Nephron progenitor cell (in vitro differentiated cells): ENCODE measurements around the gene LAMTOR1.

Experiments
- DNase-seq: peaks from one replicate; pipeline ENCODE4 v3.0.0; 2021
- H3K27ac Mint-ChIP-seq: 2 replicates; pipeline ENCODE4 v1.8.0; 2021; ENCODE audit warnings: mild to moderate bottlenecking, moderate library complexity, mixed read lengths
- H3K27me3 Mint-ChIP-seq: 2 replicates; pipeline ENCODE4 v1.8.0; 2021; ENCODE audit warnings: mild to moderate bottlenecking, low read depth, mixed read lengths; ENCODE audit not compliant: poor library complexity
- H3K36me3 Mint-ChIP-seq: 2 replicates; pipeline ENCODE4 v1.8.0; 2021; ENCODE audit warnings: low read depth, mixed read lengths
- H3K4me1 Mint-ChIP-seq: 2 replicates; pipeline ENCODE4 v1.8.0; 2021; ENCODE audit warnings: mixed read lengths
- H3K4me3 Mint-ChIP-seq: 2 replicates; pipeline ENCODE4 v1.8.0; 2021; ENCODE audit warnings: mild to moderate bottlenecking, moderate library complexity, mixed read lengths
- H3K9me3 Mint-ChIP-seq: 2 replicates; pipeline ENCODE4 v1.8.0; 2021; ENCODE audit warnings: mild to moderate bottlenecking, moderate library complexity, mixed read lengths
- CTCF ChIP-seq: fragments of 200-600 bp; sonication (generic); IDR thresholded peaks from 2 replicates; pipeline ENCODE4 v1.5.0; 2021; ENCODE audit warnings: antibody characterized with exemption

Gene LAMTOR1

GRCh38 chr11:72075756-72076155, 27.3 kb downstream of the LAMTOR1 start:
- Mint-ChIP-seq H3K27me3 (peaks cover 4% of the 10 kb centered on the region), H3K4me3 (no peak overlapping the region), H3K9me3 (no peaks in the 10 kb centered on the region), H3K27ac (no peak overlapping the region), H3K4me1 (peaks cover 54% of the 10 kb centered on the region), H3K36me3 (peaks cover 28% of the 10 kb centered on the region)
- TF ChIP-seq CTCF = no peak
- no peak for DNase-seq

- no peak for DNase-seq
- H3K4me1 Mint-ChIP-seq = peaks cover 57% of the 10 kb centered on the region
- H3K4me3 Mint-ChIP-seq = no peak overlapping the region
- H3K9me3 Mint-ChIP-seq = no peaks in the 10 kb centered on the region
- H3K27ac Mint-ChIP-seq = no peak overlapping the region
- H3K27me3 Mint-ChIP-seq = peaks cover 4% of the 10 kb centered on the region
- H3K36me3 Mint-ChIP-seq = peaks cover 28% of the 10 kb centered on the region
- no peak for TF ChIP-seq CTCF
Measured at GRCh38 chr11:72075109-72075508, 28.0 kb downstream of the LAMTOR1 start.

GRCh38 chr11:72072348-72072747, 30.7 kb downstream of the LAMTOR1 start:
- Mint-ChIP-seq H3K36me3 (peaks cover 42% of the 10 kb centered on the region), H3K27ac (peak overlapping the region; percentile 94), H3K27me3 (peaks cover 4% of the 10 kb centered on the region), H3K4me1 (peaks cover 54% of the 10 kb centered on the region), H3K4me3 (no peak overlapping the region), H3K9me3 (no peaks in the 10 kb centered on the region)
- DNase-seq = no peak
- TF ChIP-seq CTCF = no peak

- peak overlapping the region; percentile 94 for H3K27ac Mint-ChIP-seq
- TF ChIP-seq CTCF = no peak
- peaks cover 31% of the 10 kb centered on the region for H3K36me3 Mint-ChIP-seq
- H3K4me3 Mint-ChIP-seq = peak overlapping the region; percentile 4
- peaks cover 47% of the 10 kb centered on the region for H3K4me1 Mint-ChIP-seq
- H3K9me3 Mint-ChIP-seq = no peaks in the 10 kb centered on the region
- peaks cover 4% of the 10 kb centered on the region for H3K27me3 Mint-ChIP-seq
- DNase-seq = no peak
Measured at GRCh38 chr11:72070491-72070890, 32.6 kb downstream of the LAMTOR1 start.

- H3K4me1 Mint-ChIP-seq = peaks cover 47% of the 10 kb centered on the region
- DNase-seq = peak; percentile 7
- H3K27ac Mint-ChIP-seq = peak overlapping the region; percentile 94
- TF ChIP-seq CTCF = no peak
- H3K4me3 Mint-ChIP-seq = no peak overlapping the region
- no peaks in the 10 kb centered on the region for H3K9me3 Mint-ChIP-seq
- H3K27me3 Mint-ChIP-seq = no peaks in the 10 kb centered on the region
- H3K36me3 Mint-ChIP-seq = peaks cover 29% of the 10 kb centered on the region
Measured at GRCh38 chr11:72069787-72070251, 33.3 kb downstream of the LAMTOR1 start.

- H3K4me3 Mint-ChIP-seq = no peak overlapping the region
- TF ChIP-seq CTCF = no peak
- H3K36me3 Mint-ChIP-seq = peaks cover 29% of the 10 kb centered on the region
- no peaks in the 10 kb centered on the region for H3K9me3 Mint-ChIP-seq
- H3K27ac Mint-ChIP-seq = peak overlapping the region; percentile 90
- no peaks in the 10 kb centered on the region for H3K27me3 Mint-ChIP-seq
- peaks cover 47% of the 10 kb centered on the region for H3K4me1 Mint-ChIP-seq
- DNase-seq = no peak
Measured at GRCh38 chr11:72069200-72069599, 33.9 kb downstream of the LAMTOR1 start.
